Right lobe of liver (tissue), 6 donors: ENCODE results near the gene FHIT. TPM values are rescaled to one million over a fixed set of nuclear protein-coding genes. Genes with fewer than 3 reads are reported as not detected.

ENCODE experiments used
- ATAC-seq, 4 donors: fragments of 200-7000 bp; cut with Tn5 transposase; one replicate each; pipeline ENCODE4 v1.9.1; 2020; ENCODE audit warnings: mild to moderate bottlenecking in 4 of 4, moderate library complexity in 4 of 4
- DNase-seq, 3 donors: peaks; one replicate each; pipeline ENCODE4 v3.0.0-alpha.2; 2020
- H3K27ac ChIP-seq, 3 donors: fragments of 200-600 bp; one replicate each; pipeline ENCODE4 v1.8.0; 2022
- H3K27me3 ChIP-seq, 2 donors: fragments of 200-600 bp; one replicate each; pipeline ENCODE4 v1.8.0; 2022
- H3K36me3 ChIP-seq, 4 donors: fragments of 200-600 bp; sonication (generic) in 1 of 4; one replicate each; pipeline versions ENCODE4 v1.5.1 to v1.8.0; 2017 to 2022; ENCODE audit warnings: control low read depth in 1 of 4
- H3K4me1 ChIP-seq, 4 donors: fragments of 200-600 bp; sonication (generic) in 1 of 4; one replicate each; pipeline versions ENCODE4 v1.5.1 to v1.8.0; 2017 to 2022; ENCODE audit warnings: control low read depth in 1 of 4
- H3K4me3 ChIP-seq, 3 donors: fragments of 200-600 bp; one replicate each; pipeline ENCODE4 v1.8.0; 2022
- H3K9me3 ChIP-seq, 4 donors: fragments of 200-600 bp; sonication (generic) in 1 of 4; one replicate each; pipeline versions ENCODE4 v1.5.1 to v1.8.0; 2017 to 2022; ENCODE audit warnings: control low read depth in 1 of 4
- POLR2A ChIP-seq: fragments of 450-650 bp; IDR thresholded peaks from one replicate; pipeline ENCODE4 v1.6.1; 2017; ENCODE audit warnings: antibody characterized with exemption, mild to moderate bottlenecking
- WGBS: methylation state at CpG from one replicate; pipeline ENCODE4 v1.1.6; 2018; ENCODE audit warnings: low coverage, low lambda C conversion rate; ENCODE audit not compliant: insufficient coverage; ENCODE audit errors: missing lambda C conversion rate; 5-methylcytosine and 5-hydroxymethylcytosine counted together
- intact Hi-C, 2 donors: fragments of 100-400 bp; cut with DNase I; formaldehyde crosslinking; loops; one replicate each; pipeline versions ENCODE4 v1.11.2 to v1.14.1; 2022
- total RNA-seq, 6 experiments: library from RNA; depleted of rRNA in 2 of 6; stranded (reverse); fragments of >200 nt in 2 of 6; fragmentation: NEBNext Ultra II Directional in 3 of 6; extraction: Animal tissue kit (Norgen Biotek cat#: 25700) in 3 of 6; gene quantifications; one replicate each; pipeline versions ENCODE4 v1.1.0 to v1.2.4, GENCODE V29; 2016 to 2023
- TF ChIP-seq, protein P1 (sequence below), 4 donors: fragments of 200-600 bp in 3 of 4; fragments of 450-650 bp in 1 of 4; IDR thresholded peaks; one replicate each; pipeline versions ENCODE4 v1.5.1 to v1.8.0; 2016 to 2022; ENCODE audit warnings: antibody characterized with exemption in 4 of 4, mild to moderate bottlenecking in 2 of 4
- donor health status: DM: no; HTN: yes; CAD: no.
- donor health status: DM: no; HTN: no; CAD: no.
- donor health status: DM: no; HTN: no; CAD: no.
- donor health status: DM: no; HTN: yes; CAD: no.
- donor health status: DM: no; HTN: yes; CAD: no.

FHIT gene
- total RNA-seq, 6 experiments from 2014 or later = 6.6 to 11.2 (median 8.0) TPM

- DNase-seq = no peak
- TF ChIP-seq, protein P1, sequence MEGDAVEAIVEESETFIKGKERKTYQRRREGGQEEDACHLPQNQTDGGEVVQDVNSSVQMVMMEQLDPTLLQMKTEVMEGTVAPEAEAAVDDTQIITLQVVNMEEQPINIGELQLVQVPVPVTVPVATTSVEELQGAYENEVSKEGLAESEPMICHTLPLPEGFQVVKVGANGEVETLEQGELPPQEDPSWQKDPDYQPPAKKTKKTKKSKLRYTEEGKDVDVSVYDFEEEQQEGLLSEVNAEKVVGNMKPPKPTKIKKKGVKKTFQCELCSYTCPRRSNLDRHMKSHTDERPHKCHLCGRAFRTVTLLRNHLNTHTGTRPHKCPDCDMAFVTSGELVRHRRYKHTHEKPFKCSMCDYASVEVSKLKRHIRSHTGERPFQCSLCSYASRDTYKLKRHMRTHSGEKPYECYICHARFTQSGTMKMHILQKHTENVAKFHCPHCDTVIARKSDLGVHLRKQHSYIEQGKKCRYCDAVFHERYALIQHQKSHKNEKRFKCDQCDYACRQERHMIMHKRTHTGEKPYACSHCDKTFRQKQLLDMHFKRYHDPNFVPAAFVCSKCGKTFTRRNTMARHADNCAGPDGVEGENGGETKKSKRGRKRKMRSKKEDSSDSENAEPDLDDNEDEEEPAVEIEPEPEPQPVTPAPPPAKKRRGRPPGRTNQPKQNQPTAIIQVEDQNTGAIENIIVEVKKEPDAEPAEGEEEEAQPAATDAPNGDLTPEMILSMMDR (IDR thresholded peaks at IDR 0.05) = no peak
- TF ChIP-seq POLR2A = no peak
- H3K27ac ChIP-seq = no peak overlapping the region
- 90% methylated on average over 4 of the region's 6 CpGs for WGBS
- H3K4me3 ChIP-seq = no peak overlapping the region
- H3K4me1 ChIP-seq = peaks cover 0 to 12% (median 6%) of the 10 kb centered on the region in 4 donors
- intact Hi-C loops = no loop called here
- no peak for ATAC-seq
- no peaks in the 10 kb centered on the region for H3K27me3 ChIP-seq
- no peaks in the 10 kb centered on the region for H3K36me3 ChIP-seq
- H3K9me3 ChIP-seq = no peaks in the 10 kb centered on the region
Measured at GRCh38 chr3:61226166-61226686, 25.0 kb downstream of the FHIT start.

DNA sequence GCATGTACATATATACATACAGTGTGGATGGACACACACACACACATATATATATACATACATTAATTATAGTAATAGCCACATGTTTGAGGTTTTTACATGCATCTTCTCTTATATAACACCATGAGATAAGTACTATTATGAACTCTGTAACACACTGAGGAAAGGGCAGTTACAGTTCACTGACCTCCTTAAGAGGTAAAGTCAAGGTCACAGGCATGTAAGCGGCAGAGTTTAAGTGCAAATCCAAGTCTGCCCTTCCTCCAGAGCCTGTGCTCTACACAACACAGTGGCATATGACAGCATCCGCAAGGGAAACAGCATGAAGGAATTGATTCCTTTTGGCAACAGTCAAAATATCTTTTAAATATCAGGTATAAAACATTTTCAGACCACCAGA, 26.4 kb downstream of the FHIT start:
- Histone ChIP-seq H3K4me3 (no peak overlapping the region), H3K27ac (no peak overlapping the region), H3K9me3 (no peaks in the 10 kb centered on the region), H3K4me1 (peaks cover 0 to 19% (median 6%) of the 10 kb centered on the region in 4 donors), H3K36me3 (no peaks in the 10 kb centered on the region), H3K27me3 (no peaks in the 10 kb centered on the region)
- 82% methylated on average over 2 of the region's 2 CpGs for WGBS
- ATAC-seq (no peak), DNase-seq (no peak)
- TF ChIP-seq POLR2A = no peak
- TF ChIP-seq, protein P1 (IDR thresholded peaks at IDR 0.05) = no peak
- intact Hi-C loops = no loop called here

DNA sequence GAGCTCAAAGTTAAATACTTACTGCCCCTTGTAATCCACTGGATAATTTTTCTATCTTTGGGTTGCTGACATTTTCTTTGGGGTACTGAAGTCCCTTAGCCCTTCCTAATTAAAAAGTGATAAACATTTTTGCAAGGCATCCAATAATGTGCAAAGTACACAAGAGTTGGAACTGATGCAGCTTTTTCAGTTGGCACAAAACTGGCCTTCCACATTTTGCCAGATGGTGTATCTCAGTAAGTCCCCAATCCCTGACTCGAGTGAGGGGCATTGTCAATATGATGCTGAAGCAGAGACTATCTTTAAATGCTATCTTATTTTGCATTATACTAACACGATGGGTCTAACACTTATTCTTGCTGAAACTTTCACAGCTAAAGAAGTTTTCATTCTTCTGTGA, 27.8 kb downstream of the FHIT start:
- DNase-seq (no peak), ATAC-seq (no peak)
- Histone ChIP-seq H3K27me3 (no peaks in the 10 kb centered on the region), H3K4me3 (no peak overlapping the region), H3K9me3 (no peaks in the 10 kb centered on the region), H3K27ac (no peak overlapping the region), H3K36me3 (no peaks in the 10 kb centered on the region), H3K4me1 (peaks cover 0 to 19% (median 6%) of the 10 kb centered on the region in 4 donors)
- WGBS = 72% methylated on average over 2 of the region's 2 CpGs
- TF ChIP-seq POLR2A = no peak
- TF ChIP-seq, protein P1 (IDR thresholded peaks at IDR 0.05) = no peak
- intact Hi-C loops = no loop called here

GRCh38 chr3:61222467-61222866, 28.8 kb downstream of the FHIT start:
- no peaks in the 10 kb centered on the region for H3K9me3 ChIP-seq

More at GRCh38 chr3:61222467-61222866, 28.8 kb downstream of the FHIT start:
- intact Hi-C loops = no loop called here
- DNase-seq = no peak
- no peaks in the 10 kb centered on the region for H3K36me3 ChIP-seq
- TF ChIP-seq, protein P1 (IDR thresholded peaks at IDR 0.05) = no peak
- no peak for TF ChIP-seq POLR2A
- no peaks in the 10 kb centered on the region for H3K27me3 ChIP-seq
- no peak for ATAC-seq
- no peak overlapping the region for H3K27ac ChIP-seq
- 72% methylated on average over 6 of the region's 7 CpGs for WGBS
- H3K4me1 ChIP-seq = peaks cover 0 to 19% (median 6%) of the 10 kb centered on the region in 4 donors
- H3K4me3 ChIP-seq = no peak overlapping the region
